Mesangial cell (primary cell): ENCODE data around the gene WNT8A. TPM values are rescaled to one million over a fixed set of nuclear protein-coding genes. Genes with fewer than 3 reads are reported as not detected.

Source experiments
- total RNA-seq: library from RNA; depleted of rRNA; stranded (reverse); fragments of >200 nt; gene quantifications from 2 replicates; pipeline ENCODE4 v1.2.3, GENCODE V29; 2015

The WNT8A gene
- total RNA-seq, result not detected in 2 replicates

GRCh38 chr5:138083702-138084101 lies at the start of gene WNT8A:
Gene WNT8A, plus strand, starts transcription at chr5:138084033. Its CDS starts 95 bp downstream, at chr5:138084128.

DNA sequence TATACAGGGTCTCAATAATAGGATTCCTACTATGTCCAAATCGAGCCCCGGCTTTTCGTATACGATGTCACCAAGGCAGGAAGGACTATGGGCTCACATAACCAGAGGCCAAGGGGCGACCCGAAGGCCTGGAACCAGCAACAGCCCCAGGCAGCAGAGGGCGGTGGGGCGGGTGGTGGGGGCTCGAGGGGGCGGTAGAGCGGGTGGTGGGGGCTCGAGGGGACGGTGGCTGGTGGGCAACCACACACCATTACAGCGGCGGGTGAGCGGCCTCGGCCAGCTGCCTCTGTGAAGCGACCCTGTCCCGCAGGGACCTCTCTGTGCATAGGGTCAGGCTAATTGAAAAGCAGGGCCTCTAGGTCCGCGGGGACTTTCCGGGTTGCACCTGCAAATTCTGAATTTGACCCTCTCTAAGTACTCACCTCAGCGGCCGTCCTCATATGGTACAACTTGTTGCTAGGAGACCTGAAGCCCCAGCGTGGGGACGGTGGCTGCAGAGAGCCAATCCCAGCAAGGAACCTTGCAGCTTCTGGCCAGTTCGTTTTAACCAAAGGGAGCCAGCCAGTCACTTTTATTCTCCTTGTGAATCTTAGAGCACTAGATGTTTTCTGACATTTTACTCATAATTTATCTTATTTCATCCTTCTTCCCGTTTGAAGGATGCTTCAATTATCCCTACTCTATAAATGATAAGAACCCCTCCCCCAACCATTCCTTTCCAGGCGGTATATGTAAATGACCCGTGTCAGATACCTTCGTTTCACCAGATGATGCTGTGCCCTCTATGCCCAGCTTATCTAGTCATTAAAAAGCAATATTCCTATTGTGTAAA lies 55.3 kb downstream of the WNT8A start, which contains the start of gene NME5:
NME5 (minus strand) TSS at position 480 of the 832 bp plus-strand sequence. CDS start 648 bp downstream, outside the sequence.

Other genes with a start within 250 kb of the WNT8A start
- gene MYOT, start 216.2 kb upstream of the WNT8A start, total RNA-seq, result not detected in 2 replicates
- not detected in 2 replicates for gene PKD2L2, start 194.6 kb upstream of the WNT8A start, total RNA-seq
- gene FAM13B, start 51.0 kb upstream of the WNT8A start, total RNA-seq, result 4.7 and 5.5 TPM in 2 replicates
- gene NME5, start 55.4 kb downstream of the WNT8A start, total RNA-seq, result 1.5 and 2.3 TPM in 2 replicates
- gene BRD8, start 94.6 kb downstream of the WNT8A start, total RNA-seq, result 20.3 and 26.2 TPM in 2 replicates
- 4.8 and 102 TPM in 2 replicates for gene KIF20A, start 95.1 kb downstream of the WNT8A start, total RNA-seq
- gene CDC23, start 129.3 kb downstream of the WNT8A start, total RNA-seq, result 16.1 and 21.2 TPM in 2 replicates
- gene GFRA3, start 190.6 kb downstream of the WNT8A start, total RNA-seq, result under 0.01 TPM in 1 of 2 replicates, not detected in the other
- gene CDC25C, start 247.8 kb downstream of the WNT8A start, total RNA-seq, result 1.3 and 20.2 TPM in 2 replicates